HCT116 (cell line): ENCODE data around the gene SH3BGRL3.

Experiments used
- CTCF ChIP-seq, 3 experiments: fragments of 200-600 bp in 1 of 3; sonication (generic) in 1 of 3; IDR thresholded peaks in 2 of 3; conservative IDR thresholded peaks in 1 of 3; 2 replicates each; pipeline ENCODE4 v1.5.1; 2012 to 2017; ENCODE audit warnings: low read depth in 2 of 3, low read length in 2 of 3, antibody characterized with exemption in 1 of 3, borderline replicate concordance in 1 of 3, control low read depth in 1 of 3, mild to moderate bottlenecking in 1 of 3, mixed read lengths in 1 of 3, mixed run types in 1 of 3, moderate library complexity in 1 of 3; ENCODE audit not compliant: insufficient read depth in 1 of 3
- EZH2 ChIP-seq: fragments of 200-600 bp; sonication (generic); IDR thresholded peaks from 2 replicates; pipeline ENCODE4 v1.6.1; 2017; ENCODE audit warnings: antibody characterized with exemption, mixed run types
- EZH2phosphoT487 ChIP-seq: fragments of 200-600 bp; IDR thresholded peaks from 2 replicates; pipeline ENCODE4 v1.6.1; 2018; ENCODE audit warnings: antibody characterized with exemption, borderline replicate concordance
- JUND ChIP-seq: IDR thresholded peaks from 2 replicates; pipeline ENCODE4 v1.6.1; 2012
- MAX ChIP-seq: IDR thresholded peaks from 2 replicates; pipeline ENCODE4 v1.6.1; 2012
- POLR2A ChIP-seq: IDR thresholded peaks from 2 replicates; pipeline ENCODE4 v1.7.0; 2011; ENCODE audit warnings: borderline replicate concordance; ENCODE audit not compliant: insufficient read depth, insufficient read length; ENCODE audit errors: extremely low read depth
- ZBTB33 ChIP-seq: IDR thresholded peaks from 2 replicates; pipeline ENCODE4 v1.6.1; 2011; ENCODE audit warnings: mild to moderate bottlenecking, low read length, moderate library complexity; ENCODE audit not compliant: insufficient replicate concordance; ENCODE audit errors: extremely low read depth
- ZFX ChIP-seq: fragments of 450-650 bp; IDR thresholded peaks from 2 replicates; pipeline ENCODE4 v1.6.1; 2017
- ZNF274 ChIP-seq: fragments of 200-500 bp; sonication (Bioruptor generic); IDR thresholded peaks from 2 replicates; pipeline ENCODE4 v1.6.1; 2014; ENCODE audit warnings: mild to moderate bottlenecking, low read depth, low read length, inconsistent platforms

GRCh38 chr1:26302733-26303405, 23.0 kb downstream of the SH3BGRL3 start:
- TF ChIP-seq CTCF (IDR thresholded peaks at IDR 0.05 in 2 of 3, conservative IDR thresholded peaks at IDR 0.05 in 1 of 3; ENCODE audit: borderline replicate concordance in 1 of 3, insufficient read depth in 1 of 3, low read depth in 2 of 3, low read length in 2 of 3) (no peak), POLR2A (no peak), EZH2phosphoT487 (no peak), EZH2 (no peak), MAX (no peak), ZBTB33 (no peak), ZNF274 (no peak), JUND (no peak), ZFX (no peak)
